Measurements from ENCODE around the gene HERPUD2. TPM values are rescaled to one million over a fixed set of nuclear protein-coding genes. Genes with fewer than 3 reads are reported as not detected.

The HERPUD2 gene
- total RNA-seq, 4 donors from 2014 or later = 26.1 to 35.3 (median 27.5) TPM

DNA sequence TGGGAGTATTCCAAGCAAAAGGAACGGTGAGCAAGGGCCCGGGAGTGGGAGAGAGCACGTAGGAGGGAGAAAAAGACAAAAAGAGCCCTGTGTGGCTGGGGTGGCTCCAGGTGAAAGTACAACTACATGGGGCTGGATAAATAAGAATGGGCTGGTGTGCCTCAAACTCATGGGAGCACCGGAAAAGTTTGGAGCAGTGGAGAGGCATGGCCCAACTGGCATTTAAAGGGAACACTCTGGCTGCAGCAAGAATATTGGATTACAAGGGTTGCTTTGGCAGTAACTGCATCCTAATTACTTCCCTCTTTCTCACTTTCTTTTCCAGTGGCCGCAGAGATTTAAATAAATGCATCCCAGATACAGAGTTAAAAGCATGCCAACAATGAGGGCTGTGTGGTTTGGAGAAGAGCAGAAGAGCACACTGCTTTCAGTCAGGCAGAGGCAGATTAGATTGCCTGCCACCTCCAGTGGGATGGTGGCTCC lies 39.1 kb upstream of the HERPUD2 start:
- TF ChIP-seq POLR2A (IDR thresholded peaks at IDR 0.05) = no peak
- TF ChIP-seq POLR2AphosphoS5 (IDR thresholded peaks at IDR 0.05) = no peak
- TF ChIP-seq EP300 (IDR thresholded peaks at IDR 0.05) = no peak
- TF ChIP-seq, protein P1, sequence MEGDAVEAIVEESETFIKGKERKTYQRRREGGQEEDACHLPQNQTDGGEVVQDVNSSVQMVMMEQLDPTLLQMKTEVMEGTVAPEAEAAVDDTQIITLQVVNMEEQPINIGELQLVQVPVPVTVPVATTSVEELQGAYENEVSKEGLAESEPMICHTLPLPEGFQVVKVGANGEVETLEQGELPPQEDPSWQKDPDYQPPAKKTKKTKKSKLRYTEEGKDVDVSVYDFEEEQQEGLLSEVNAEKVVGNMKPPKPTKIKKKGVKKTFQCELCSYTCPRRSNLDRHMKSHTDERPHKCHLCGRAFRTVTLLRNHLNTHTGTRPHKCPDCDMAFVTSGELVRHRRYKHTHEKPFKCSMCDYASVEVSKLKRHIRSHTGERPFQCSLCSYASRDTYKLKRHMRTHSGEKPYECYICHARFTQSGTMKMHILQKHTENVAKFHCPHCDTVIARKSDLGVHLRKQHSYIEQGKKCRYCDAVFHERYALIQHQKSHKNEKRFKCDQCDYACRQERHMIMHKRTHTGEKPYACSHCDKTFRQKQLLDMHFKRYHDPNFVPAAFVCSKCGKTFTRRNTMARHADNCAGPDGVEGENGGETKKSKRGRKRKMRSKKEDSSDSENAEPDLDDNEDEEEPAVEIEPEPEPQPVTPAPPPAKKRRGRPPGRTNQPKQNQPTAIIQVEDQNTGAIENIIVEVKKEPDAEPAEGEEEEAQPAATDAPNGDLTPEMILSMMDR (IDR thresholded peaks at IDR 0.05) = no peak
- no peaks in the 10 kb centered on the region for H3K9me3 ChIP-seq
- H3K4me3 ChIP-seq = no peak overlapping the region
- 43 to 57% methylated on average over 4 to 5 of the region's 5 CpGs for WGBS, 2 donors (ENCODE audit: low coverage in 1 of 2)
- H3K36me3 ChIP-seq = no peaks in the 10 kb centered on the region
- peaks cover 0 to 11% (median 1%) of the 10 kb centered on the region in 3 donors for H3K4me1 ChIP-seq
- H3K27ac ChIP-seq = no peak overlapping the region
- no peaks in the 10 kb centered on the region for H3K27me3 ChIP-seq
- ATAC-seq = no peak

DNA sequence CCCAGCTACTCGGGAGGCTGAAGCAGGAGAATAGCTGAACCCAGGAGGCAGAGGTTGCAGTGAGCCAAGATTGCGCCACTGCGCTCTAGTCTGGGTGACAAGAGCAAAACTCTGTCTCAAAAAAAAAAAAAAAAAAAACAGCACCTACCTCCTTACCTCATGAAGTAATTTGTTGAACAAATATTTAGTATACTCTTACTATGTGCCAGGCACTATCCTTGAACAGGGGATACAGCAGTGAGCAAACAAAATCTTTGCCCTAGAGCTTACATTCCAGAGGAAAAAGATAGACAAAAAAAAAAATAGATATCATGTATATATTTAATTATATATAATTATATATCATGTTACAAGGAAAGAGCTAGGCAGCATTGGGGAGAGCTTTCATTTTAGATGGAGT lies 36.4 kb upstream of the HERPUD2 start:
- Histone ChIP-seq H3K4me3 (no peak overlapping the region), H3K27ac (no peak overlapping the region), H3K36me3 (no peaks in the 10 kb centered on the region), H3K4me1 (peaks cover 0 to 29% (median 9%) of the 10 kb centered on the region in 3 donors), H3K9me3 (no peaks in the 10 kb centered on the region), H3K27me3 (no peaks in the 10 kb centered on the region)
- no peak for ATAC-seq
- WGBS, 2 donors (ENCODE audit: low coverage in 1 of 2) = 95% methylated on average over 2 of the region's 3 CpGs; no CpG with 5 or more reads in 1 of the 2 donors
- TF ChIP-seq POLR2AphosphoS5 (IDR thresholded peaks at IDR 0.05) (no peak), EP300 (IDR thresholded peaks at IDR 0.05) (no peak)
- TF ChIP-seq, protein P1 (IDR thresholded peaks at IDR 0.05) = no peak

- TF ChIP-seq EP300 (IDR thresholded peaks at IDR 0.05) = no peak
- TF ChIP-seq, protein P1 (IDR thresholded peaks at IDR 0.05) = no peak
- no peak for TF ChIP-seq POLR2A (IDR thresholded peaks at IDR 0.05)
- no peak for TF ChIP-seq POLR2AphosphoS5 (IDR thresholded peaks at IDR 0.05)
- Histone ChIP-seq H3K36me3 (no peaks in the 10 kb centered on the region), H3K9me3 (no peaks in the 10 kb centered on the region), H3K4me1 (peaks cover 0 to 27% (median 9%) of the 10 kb centered on the region in 3 donors), H3K27me3 (no peaks in the 10 kb centered on the region), H3K27ac (peak overlapping the region in 1 of 4 donors; percentile 43), H3K4me3 (no peak overlapping the region)
- no peak for ATAC-seq
- WGBS, 2 donors (ENCODE audit: low coverage in 1 of 2) = 75 to 88% methylated on average over 3 of the region's 3 CpGs
Measured at GRCh38 chr7:35729061-35729783, 34.3 kb upstream of the HERPUD2 start.

DNA sequence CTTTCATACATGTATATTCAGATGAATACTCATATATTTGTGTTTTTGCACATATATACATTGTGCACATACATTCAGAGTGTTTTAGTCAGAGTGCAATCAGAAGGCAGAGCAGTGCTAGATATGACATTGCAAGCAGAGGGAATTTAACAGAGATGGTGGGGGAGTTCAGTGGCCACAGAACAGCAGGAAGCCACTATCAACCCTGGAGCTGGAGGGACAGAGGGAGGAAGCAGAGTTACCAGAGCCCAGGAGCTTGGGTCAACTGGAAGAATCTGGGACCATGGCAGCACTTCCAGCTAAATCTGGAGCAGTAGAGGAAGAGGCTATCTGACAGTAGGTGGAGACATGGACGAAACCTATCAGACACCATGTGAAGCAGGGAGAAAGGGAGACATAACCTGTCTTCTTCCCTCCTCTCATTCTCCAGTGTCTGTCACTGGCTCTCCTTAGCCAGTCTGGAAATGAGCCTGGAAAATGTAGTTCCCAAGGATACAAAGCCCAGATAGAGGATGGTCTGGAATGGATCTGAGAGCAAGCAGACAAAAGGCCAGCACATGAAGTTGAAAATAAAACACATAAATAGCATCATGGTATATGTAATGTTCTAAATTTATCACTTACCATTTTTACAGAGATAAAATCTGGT lies 33.6 kb upstream of the HERPUD2 start:
- no peaks in the 10 kb centered on the region for H3K9me3 ChIP-seq
- ATAC-seq = no peak
- H3K4me1 ChIP-seq = peaks cover 0 to 23% (median 9%) of the 10 kb centered on the region in 3 donors
- H3K4me3 ChIP-seq = no peak overlapping the region
- H3K36me3 ChIP-seq = no peaks in the 10 kb centered on the region
- H3K27ac ChIP-seq = peak overlapping the region in 1 of 4 donors; percentile 43
- 20 to 24% methylated on average over 1 of the region's 1 CpG for WGBS, 2 donors (ENCODE audit: low coverage in 1 of 2)
- H3K27me3 ChIP-seq = no peaks in the 10 kb centered on the region
- TF ChIP-seq, protein P1 (IDR thresholded peaks at IDR 0.05) = no peak
- TF ChIP-seq POLR2A (IDR thresholded peaks at IDR 0.05) (no peak), EP300 (IDR thresholded peaks at IDR 0.05) (no peak), POLR2AphosphoS5 (IDR thresholded peaks at IDR 0.05) (no peak)
